SKM-1 (cell line): ENCODE results near the gene CSNK1E.

ENCODE experiments used
- DNase-seq: peaks from one replicate; lab custom pipeline; 2025; ENCODE audit not compliant: unreplicated experiment; lab: John Stamatoyannopoulos, UW

CSNK1E gene

DNA sequence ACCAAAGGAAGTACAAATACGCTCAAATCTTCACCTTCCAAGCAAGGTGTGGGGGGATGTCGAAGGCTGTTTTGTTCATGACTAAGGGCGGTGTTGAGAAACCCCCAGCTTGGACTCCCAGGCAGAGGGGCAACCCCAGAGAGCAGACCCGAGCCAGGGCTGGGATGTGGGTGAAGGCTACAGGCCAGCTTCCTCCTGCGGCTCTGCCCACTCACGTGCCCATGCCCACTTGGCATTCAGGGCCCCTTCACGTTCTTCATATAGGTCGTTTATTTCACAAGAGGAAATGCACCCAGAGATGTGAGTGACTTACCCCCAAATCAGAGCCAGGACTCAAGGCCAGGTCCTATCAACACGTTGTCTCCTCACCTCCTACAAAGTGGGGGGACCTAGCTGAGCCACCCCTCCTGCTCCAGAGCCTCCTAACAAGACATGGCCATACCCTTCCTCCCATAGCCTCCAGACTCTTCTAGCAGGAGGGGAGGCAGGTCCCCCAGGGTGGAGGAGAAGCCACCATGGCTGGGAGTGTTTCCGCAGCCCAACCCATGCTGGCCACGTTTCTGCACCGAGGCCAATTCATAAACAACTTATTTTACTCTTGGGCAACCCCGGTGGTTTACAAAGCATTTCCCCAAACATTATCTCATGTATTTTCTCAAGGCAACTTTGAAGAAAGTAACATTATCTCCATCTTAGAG lies 66.4 kb downstream of the CSNK1E start:
- DNase-seq: no peak

DNA sequence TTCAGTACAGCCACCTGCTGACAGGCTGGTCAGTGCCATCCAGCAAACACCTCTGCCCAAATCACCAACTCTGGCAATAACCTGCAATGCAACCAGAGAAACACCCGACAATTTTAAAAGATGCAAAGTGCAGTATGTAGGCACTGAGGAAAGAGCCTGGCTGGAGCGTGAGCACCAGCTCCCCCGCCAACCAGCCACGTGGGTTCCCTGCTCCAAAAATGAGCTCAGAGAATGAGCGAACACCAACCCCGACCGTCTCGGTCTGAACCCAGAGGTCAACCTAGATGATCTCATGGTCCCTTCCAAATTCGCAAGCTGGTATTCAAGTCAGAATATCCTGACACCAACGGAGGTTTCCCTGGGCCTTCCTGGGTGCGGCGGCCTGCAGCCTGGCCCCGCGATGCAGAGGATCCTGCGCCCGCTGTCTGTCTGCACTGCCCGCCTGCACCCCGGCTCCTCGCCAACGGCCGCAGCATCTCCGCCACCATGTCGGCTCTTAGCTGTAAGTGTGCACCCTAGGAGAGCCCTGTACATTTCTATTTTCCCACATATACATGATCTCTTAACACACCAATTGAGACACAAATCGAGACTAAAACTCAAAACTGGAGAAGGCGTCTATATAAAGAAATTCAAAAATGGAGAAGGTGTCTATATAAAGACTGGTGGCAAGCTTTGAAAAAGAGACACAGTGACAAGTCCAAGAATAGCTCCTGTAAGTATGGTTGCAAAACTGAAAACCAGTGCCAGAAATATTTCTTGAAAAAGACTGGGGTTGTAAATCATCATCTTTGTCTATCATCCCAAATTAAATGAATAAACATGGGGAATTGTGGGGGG lies 67.2 kb downstream of the CSNK1E start:
- no peak for DNase-seq

DNA sequence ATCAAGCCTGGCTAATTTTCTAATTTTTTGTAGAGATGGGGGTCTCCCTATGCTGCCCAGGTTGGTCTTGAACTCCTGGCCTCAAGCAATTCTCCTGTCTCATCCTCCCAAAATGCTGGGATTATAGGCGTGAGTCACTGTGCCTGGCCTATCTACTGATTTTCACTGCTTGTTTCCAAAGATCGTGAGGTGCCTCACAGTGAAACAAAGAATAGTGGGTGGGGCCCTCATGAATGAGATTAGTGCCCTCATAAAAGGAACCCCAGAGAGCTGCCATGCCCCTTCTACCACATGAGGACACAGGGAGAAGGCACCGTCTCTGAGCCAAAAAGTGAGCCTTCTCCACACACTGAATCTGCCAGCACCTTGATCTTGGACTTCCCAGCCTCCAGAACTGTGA lies 67.9 kb downstream of the CSNK1E start:
- DNase-seq: no peak

DNA sequence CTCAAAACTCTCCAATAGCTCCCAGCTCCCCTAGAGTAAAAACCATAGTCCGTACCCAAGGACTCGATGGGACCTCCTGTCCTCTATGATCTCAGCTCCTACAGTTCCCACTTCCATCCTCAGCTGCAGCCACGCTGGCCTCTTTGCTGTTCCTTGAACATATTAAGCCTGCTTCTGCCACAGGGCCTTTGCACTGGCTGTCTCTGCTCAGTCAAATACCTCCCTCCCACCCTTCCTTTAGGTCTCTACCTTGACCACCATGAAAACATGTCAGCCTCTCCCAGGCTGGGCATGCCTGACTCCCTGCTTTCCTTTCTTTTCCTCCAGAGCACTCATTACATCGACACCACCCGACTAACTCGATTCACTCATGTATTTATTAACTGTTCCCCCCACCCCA lies 69.0 kb downstream of the CSNK1E start:
- DNase-seq: no peak

DNA sequence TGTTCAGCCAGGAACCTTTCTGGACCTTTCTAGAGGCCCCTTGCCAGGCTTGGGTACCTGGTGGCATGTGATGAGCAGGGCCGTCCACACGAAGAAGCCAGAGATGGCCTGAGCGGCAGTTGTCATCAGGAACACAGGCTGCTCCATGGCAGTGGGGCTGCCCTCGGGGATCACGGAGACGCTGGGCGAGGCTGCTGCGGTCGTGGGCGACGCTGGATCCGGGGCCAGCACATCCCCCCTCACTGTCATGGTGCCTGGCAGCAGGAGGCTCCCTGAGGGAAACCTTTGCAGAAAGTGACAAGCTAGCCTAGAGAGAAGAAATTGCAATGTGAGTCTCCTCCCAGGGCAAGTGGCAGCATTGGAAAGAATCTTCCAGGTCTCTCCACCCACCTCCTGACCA lies 69.5 kb downstream of the CSNK1E start:
- DNase-seq: no peak

DNA sequence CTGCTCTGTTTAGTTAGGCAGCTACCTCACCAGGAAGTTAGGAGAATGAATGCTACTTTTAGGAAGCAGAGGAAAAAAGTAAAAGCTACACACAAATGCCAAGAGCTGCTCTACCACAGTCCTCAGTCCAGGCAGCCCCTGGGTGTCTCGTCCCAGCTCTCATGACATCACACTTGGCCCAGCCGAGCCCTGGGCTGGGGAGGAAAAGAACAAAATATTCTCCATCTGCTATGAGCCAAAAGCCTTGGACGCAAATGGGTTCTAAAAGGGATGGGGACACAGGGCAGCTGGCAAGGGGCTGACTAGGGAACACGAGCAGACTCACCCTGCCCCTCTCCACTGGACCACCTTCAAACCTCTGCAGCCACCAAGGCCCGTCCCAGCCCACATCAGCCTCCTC lies 70.5 kb downstream of the CSNK1E start:
- no peak for DNase-seq

DNA sequence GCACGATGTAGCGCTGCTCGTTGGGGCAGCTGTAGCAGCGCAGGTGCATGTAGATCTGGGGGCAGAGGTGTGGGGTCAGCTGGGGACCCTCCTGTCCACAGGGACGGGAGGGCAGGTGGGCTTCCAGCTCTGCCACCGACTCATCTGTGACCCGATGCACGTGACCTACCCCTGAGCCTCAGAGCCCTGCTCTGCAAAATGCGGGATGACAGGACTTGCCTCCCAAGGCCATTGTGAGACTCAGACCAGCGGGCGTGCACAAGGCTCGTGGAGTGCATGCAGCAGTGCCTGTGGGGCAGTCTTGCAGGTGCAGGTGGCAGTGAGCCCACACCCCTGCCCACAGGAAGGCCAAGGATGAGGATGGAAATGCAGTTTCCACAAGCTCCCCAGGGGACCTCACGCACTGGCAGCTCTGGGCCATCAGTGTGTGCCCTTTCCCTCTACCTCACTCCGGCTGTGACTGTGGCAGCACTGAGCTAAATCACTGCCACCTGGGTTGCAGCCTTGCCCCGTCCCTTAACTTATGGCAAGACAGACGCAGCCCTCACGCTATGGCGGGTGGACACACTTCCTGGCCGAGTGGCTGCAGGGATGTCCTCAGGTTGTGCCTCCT lies 71.1 kb downstream of the CSNK1E start:
- DNase-seq: no peak

DNA sequence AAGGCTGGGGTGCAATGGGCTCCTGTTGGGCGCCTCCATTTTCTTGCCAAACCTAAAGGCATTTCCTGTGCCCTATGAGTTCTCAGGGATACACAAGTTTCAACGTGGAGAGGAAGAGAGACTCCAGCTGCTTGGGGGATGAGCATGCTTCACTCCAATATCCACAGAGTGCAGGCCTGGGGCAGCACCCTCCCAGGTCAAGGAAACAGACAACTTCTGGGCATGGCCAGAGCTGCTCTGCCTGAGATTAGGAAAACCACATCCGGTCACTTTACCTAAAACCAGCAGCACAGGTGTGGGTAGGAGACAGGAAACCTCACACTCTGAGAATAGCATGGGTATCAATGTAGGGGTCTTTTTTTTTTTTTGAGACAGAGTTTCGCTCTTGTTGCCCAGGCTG lies 73.1 kb downstream of the CSNK1E start:
- no peak for DNase-seq

DNA sequence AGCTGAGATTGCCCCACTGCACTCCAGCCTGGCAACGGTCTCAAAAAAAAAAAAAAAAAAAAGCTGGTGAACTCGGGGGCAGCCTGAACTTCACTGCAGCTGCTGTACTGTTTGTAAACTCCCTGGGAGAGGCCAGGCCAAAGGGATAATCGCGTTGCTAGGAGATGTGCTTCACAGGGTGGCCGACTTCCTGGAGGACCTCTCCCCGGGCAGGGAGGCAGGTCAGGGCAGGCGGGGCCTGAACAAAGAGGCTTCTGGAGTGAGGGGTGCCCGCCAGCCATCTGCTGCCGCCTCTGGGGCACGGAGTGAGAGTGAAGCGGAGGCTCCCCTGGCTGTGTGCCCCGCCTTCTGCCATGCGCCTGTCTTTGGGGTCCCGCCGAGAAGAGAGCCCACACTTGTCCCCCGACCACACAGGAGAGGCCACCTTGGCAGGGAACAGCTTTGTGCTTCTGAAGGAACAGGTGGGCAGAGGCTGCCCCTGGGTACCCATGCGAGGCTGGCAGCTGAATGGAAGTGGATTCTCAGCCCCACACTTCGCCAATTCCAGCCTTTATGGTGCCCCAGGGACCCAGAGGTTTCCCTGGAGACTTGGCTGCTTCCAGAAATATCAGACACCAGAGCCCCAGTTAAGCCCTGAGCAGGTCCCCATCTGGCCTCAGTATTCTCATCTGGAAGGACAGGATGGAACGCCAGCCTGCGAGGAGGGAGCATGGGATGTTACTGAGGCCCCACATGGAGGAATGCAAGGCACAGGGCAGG lies 74.0 kb downstream of the CSNK1E start:
- DNase-seq: no peak

DNA sequence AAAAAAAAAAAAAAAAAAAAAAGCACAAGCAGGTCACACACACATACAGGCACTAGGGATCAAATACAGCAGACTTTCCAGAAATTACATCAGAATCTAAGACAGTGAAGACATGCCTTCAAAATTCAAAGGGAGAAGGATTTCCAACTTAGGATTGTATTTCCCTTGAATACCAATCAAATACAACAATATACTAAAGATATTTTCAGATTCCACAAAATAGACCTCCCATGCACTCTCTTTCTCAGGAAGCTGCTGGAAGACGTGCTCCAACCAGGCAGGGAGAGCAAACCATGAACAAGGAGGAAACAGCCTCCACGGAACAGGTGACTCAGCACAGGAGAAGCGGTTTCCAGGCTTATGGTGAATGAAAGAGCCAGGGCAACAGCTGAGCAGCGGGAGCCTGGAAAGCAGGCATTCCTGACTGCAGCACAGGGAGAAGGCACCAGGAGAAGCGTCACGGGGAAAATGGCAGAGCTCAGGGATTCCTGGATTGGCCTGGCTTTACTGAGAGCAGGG lies 76.4 kb downstream of the CSNK1E start:
- no peak for DNase-seq
